GM23338 (cell line): ENCODE data around the gene ADGRV1.

Experiments used
- CREB1 ChIP-seq: fragments of 250-450 bp; sonication (Bioruptor Pico); IDR thresholded peaks from 2 replicates; pipeline ENCODE4 v1.5.0; 2020; ENCODE audit warnings: low read depth, mild to moderate bottlenecking, moderate library complexity
- EZH2 ChIP-seq: fragments of 200-600 bp; sonication (generic); IDR thresholded peaks from one replicate; pipeline ENCODE4 v1.8.0; 2017; ENCODE audit warnings: antibody characterized with exemption, mild to moderate bottlenecking, low read depth; ENCODE audit not compliant: unreplicated experiment
- EZH2phosphoT487 ChIP-seq: fragments of 200-600 bp; sonication (generic); IDR thresholded peaks from one replicate; pipeline ENCODE4 v1.8.1; 2018; ENCODE audit warnings: antibody characterized with exemption; ENCODE audit not compliant: unreplicated experiment
- JUNB ChIP-seq: IDR thresholded peaks from one replicate; pipeline ENCODE4 v1.6.1; 2016; ENCODE audit warnings: antibody characterized with exemption; ENCODE audit not compliant: unreplicated experiment
- NANOG ChIP-seq: IDR thresholded peaks from 2 replicates; pipeline ENCODE4 v1.6.1; 2016; ENCODE audit warnings: antibody characterized with exemption, borderline replicate concordance
- POLR2AphosphoS5 ChIP-seq: IDR thresholded peaks from 2 replicates; pipeline ENCODE4 v1.6.1; 2016; ENCODE audit warnings: antibody characterized with exemption, low read depth
- STAT1 ChIP-seq: IDR thresholded peaks from one replicate; pipeline ENCODE4 v1.6.1; 2016; ENCODE audit warnings: antibody characterized with exemption; ENCODE audit not compliant: unreplicated experiment
- ZNF114 ChIP-seq: fragments of 250-450 bp; sonication (Bioruptor Pico); IDR thresholded peaks from 2 replicates; pipeline ENCODE4 v1.5.0; 2020; ENCODE audit warnings: mild to moderate bottlenecking, moderate library complexity
- ZNF331 ChIP-seq: fragments of 250-450 bp; sonication (Bioruptor Pico); IDR thresholded peaks from 2 replicates; pipeline ENCODE4 v1.5.0; 2020; ENCODE audit warnings: low read depth, mild to moderate bottlenecking, moderate library complexity
- TF ChIP-seq, protein P1 (sequence below), 2 experiments: fragments of 200-600 bp in 1 of 2; sonication (generic) in 1 of 2; conservative IDR thresholded peaks; 2 replicates each; pipeline versions ENCODE4 v1.5.1 to v1.6.1; 2016 to 2017; ENCODE audit warnings: antibody characterized with exemption in 2 of 2, low read depth in 2 of 2, mild to moderate bottlenecking in 2 of 2, moderate library complexity in 1 of 2
- TF ChIP-seq, protein P2 (sequence below): IDR thresholded peaks from one replicate; pipeline ENCODE4 v1.6.1; 2018; ENCODE audit warnings: antibody characterized with exemption; ENCODE audit not compliant: unreplicated experiment
- TF ChIP-seq, protein P3 (sequence below): IDR thresholded peaks from 2 replicates; pipeline ENCODE4 v1.6.1; 2016; ENCODE audit warnings: antibody characterized with exemption

DNA sequence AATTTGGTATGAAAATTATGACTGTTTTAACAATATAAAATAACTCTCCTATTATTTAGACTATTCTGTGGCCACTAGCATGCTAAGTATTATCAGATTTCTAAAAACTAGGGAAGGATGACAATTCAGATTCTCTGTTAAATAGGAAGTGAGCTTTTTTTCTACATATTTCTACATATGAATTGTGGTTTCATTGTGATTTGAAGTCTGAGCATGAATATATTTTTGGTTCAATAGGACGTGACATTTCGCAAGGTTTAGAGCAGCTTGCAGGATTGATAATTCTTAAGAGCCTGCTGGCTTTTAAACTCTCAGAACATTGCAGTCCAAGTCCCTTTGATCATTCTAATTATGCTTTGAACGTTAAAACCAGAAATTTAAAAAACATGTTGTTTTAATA is 82.9 kb downstream of the ADGRV1 start:
- TF ChIP-seq, protein P1, sequence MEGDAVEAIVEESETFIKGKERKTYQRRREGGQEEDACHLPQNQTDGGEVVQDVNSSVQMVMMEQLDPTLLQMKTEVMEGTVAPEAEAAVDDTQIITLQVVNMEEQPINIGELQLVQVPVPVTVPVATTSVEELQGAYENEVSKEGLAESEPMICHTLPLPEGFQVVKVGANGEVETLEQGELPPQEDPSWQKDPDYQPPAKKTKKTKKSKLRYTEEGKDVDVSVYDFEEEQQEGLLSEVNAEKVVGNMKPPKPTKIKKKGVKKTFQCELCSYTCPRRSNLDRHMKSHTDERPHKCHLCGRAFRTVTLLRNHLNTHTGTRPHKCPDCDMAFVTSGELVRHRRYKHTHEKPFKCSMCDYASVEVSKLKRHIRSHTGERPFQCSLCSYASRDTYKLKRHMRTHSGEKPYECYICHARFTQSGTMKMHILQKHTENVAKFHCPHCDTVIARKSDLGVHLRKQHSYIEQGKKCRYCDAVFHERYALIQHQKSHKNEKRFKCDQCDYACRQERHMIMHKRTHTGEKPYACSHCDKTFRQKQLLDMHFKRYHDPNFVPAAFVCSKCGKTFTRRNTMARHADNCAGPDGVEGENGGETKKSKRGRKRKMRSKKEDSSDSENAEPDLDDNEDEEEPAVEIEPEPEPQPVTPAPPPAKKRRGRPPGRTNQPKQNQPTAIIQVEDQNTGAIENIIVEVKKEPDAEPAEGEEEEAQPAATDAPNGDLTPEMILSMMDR (conservative IDR thresholded peaks at IDR 0.05; ENCODE audit: low read depth in 2 of 2), result no peak
- TF ChIP-seq EZH2 (no peak), JUNB (no peak), STAT1 (no peak), EZH2phosphoT487 (no peak), POLR2AphosphoS5 (no peak), CREB1 (no peak), ZNF331 (CRISPR knock-in tag) (no peak), ZNF114 (no peak), NANOG (no peak)
- TF ChIP-seq, protein P2, sequence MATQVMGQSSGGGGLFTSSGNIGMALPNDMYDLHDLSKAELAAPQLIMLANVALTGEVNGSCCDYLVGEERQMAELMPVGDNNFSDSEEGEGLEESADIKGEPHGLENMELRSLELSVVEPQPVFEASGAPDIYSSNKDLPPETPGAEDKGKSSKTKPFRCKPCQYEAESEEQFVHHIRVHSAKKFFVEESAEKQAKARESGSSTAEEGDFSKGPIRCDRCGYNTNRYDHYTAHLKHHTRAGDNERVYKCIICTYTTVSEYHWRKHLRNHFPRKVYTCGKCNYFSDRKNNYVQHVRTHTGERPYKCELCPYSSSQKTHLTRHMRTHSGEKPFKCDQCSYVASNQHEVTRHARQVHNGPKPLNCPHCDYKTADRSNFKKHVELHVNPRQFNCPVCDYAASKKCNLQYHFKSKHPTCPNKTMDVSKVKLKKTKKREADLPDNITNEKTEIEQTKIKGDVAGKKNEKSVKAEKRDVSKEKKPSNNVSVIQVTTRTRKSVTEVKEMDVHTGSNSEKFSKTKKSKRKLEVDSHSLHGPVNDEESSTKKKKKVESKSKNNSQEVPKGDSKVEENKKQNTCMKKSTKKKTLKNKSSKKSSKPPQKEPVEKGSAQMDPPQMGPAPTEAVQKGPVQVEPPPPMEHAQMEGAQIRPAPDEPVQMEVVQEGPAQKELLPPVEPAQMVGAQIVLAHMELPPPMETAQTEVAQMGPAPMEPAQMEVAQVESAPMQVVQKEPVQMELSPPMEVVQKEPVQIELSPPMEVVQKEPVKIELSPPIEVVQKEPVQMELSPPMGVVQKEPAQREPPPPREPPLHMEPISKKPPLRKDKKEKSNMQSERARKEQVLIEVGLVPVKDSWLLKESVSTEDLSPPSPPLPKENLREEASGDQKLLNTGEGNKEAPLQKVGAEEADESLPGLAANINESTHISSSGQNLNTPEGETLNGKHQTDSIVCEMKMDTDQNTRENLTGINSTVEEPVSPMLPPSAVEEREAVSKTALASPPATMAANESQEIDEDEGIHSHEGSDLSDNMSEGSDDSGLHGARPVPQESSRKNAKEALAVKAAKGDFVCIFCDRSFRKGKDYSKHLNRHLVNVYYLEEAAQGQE, result no peak
- TF ChIP-seq, protein P3, sequence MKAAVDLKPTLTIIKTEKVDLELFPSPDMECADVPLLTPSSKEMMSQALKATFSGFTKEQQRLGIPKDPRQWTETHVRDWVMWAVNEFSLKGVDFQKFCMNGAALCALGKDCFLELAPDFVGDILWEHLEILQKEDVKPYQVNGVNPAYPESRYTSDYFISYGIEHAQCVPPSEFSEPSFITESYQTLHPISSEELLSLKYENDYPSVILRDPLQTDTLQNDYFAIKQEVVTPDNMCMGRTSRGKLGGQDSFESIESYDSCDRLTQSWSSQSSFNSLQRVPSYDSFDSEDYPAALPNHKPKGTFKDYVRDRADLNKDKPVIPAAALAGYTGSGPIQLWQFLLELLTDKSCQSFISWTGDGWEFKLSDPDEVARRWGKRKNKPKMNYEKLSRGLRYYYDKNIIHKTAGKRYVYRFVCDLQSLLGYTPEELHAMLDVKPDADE, result no peak
